PFSK-1 (cell line): ENCODE measurements around the gene ADAM23.

ENCODE experiments used
- FOXP2 ChIP-seq: optimal IDR thresholded peaks from 2 replicates; pipeline ENCODE3; 2011; ENCODE audit warnings: borderline replicate concordance, control low read depth, inconsistent platforms; ENCODE audit not compliant: insufficient read depth; ENCODE audit errors: extremely low read length, extremely low read depth
- POLR2AphosphoS5 ChIP-seq: IDR thresholded peaks from 2 replicates; pipeline ENCODE4 v1.6.1; 2012; ENCODE audit warnings: low read depth, mild to moderate bottlenecking, control low read depth, low read length, moderate library complexity
- REST ChIP-seq, 2 experiments: IDR thresholded peaks; 2 replicates each; pipeline versions ENCODE4 v1.6.1 to v1.8.0; 2011 to 2012; ENCODE audit warnings: low read depth in 2 of 2, low read length in 2 of 2, control low read depth in 1 of 2, inconsistent platforms in 1 of 2, mild to moderate bottlenecking in 1 of 2, moderate library complexity in 1 of 2; ENCODE audit not compliant: insufficient read depth in 1 of 2
- SIN3A ChIP-seq: IDR thresholded peaks from 2 replicates; pipeline ENCODE4 v1.6.1; 2012; ENCODE audit warnings: mild to moderate bottlenecking, low read length, moderate library complexity, borderline replicate concordance; ENCODE audit not compliant: insufficient read depth
- TAF1 ChIP-seq: IDR thresholded peaks from 2 replicates; pipeline ENCODE4 v1.6.1; 2012; ENCODE audit warnings: low read length, control low read depth, borderline replicate concordance; ENCODE audit not compliant: insufficient read depth

ADAM23 gene

DNA sequence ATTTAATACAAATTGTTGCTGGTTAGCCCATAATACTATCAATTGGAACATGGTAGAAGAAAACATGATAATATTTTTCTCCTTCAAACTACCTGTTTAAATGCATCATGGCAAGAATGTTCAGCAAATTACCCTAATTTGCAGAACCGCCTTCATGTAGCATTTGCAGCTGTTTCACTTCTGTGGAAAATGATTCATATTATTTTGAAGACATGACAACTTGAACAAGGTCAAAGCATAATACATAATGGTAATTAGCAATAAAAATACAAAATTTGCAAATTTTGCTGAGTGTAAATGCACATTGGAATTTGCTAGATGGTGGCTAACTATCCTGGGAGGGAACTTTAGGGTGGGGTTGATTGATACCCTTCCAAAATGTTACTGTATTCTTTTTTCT, 30.8 kb downstream of the ADAM23 start:
- TF ChIP-seq POLR2AphosphoS5 (no peak), REST (IDR thresholded peaks at IDR 0.05; ENCODE audit: insufficient read depth in 1 of 2, low read depth in 2 of 2, low read length in 2 of 2) (no peak), TAF1 (no peak), FOXP2 (no peak), SIN3A (no peak)

DNA sequence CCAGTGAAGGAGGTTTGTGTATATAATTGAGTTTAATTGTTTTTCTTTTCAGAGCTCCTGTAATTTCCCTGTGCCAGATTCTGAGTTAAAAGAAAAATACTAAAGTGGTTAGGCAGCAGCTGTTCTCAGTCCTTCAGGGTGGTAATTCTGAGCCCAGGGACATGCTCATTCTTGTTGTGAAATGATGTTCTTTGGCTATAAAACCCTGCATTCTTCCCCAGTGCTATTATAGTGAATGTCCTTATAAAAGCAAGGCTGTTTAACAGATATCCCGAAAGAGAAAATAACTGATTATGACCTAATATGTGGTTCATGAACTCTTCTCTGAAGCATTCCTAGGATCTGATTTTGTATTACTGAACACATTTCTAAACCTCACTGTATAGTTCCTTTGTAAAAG, 34.0 kb downstream of the ADAM23 start:
- TF ChIP-seq FOXP2 (no peak), SIN3A (no peak), TAF1 (no peak), REST (IDR thresholded peaks at IDR 0.05; ENCODE audit: insufficient read depth in 1 of 2, low read depth in 2 of 2, low read length in 2 of 2) (no peak), POLR2AphosphoS5 (no peak)

- TF ChIP-seq TAF1 (no peak), FOXP2 (no peak), SIN3A (no peak), POLR2AphosphoS5 (no peak), REST (IDR thresholded peaks at IDR 0.05; ENCODE audit: insufficient read depth in 1 of 2, low read depth in 2 of 2, low read length in 2 of 2) (no peak)
Measured at GRCh38 chr2:206478340-206478739, 35.0 kb downstream of the ADAM23 start.

DNA sequence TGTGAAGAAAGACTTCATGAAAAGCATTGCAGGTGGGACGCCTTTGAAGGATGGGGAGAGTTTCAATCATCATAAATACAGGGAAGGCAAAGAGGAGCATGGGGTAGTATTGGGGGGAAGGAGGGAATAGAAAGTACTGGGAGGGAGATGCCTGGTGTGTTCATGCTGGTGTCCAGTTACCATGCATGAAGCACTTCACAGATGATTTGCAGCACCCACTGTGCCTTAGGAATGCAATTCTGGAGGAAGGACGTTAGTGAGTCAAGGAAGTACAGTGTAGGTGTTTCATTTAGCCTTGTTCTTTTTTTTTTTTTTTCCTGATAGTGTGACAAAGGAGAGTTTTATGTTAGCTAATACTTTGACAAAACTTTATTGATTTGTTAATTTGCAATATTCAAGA, 36.8 kb downstream of the ADAM23 start:
- no peak for TF ChIP-seq FOXP2
- TF ChIP-seq POLR2AphosphoS5, result no peak
- no peak for TF ChIP-seq TAF1
- TF ChIP-seq SIN3A, result no peak
- no peak for TF ChIP-seq REST (IDR thresholded peaks at IDR 0.05; ENCODE audit: insufficient read depth in 1 of 2, low read depth in 2 of 2, low read length in 2 of 2)

DNA sequence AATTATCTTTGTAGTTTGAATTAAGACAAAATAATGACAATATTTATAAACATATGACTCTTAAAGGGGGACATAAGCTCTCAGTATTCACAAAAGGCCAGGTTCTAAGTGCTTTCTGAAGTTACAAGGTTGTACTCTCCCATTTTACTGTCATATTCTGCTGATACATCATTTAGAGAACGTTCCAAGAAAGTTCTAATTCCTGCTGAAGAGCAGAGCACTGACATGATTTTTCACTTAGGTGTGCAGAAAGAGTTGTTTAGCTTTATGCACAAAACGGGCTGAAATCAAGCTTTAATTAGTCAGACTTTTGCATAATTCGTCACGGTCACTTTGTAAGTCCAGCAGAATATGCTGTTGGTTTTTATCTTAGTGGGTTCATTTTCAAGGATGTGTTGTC, 37.3 kb downstream of the ADAM23 start:
- TF ChIP-seq POLR2AphosphoS5 (no peak), TAF1 (no peak), FOXP2 (no peak), REST (IDR thresholded peaks at IDR 0.05; ENCODE audit: insufficient read depth in 1 of 2, low read depth in 2 of 2, low read length in 2 of 2) (no peak), SIN3A (no peak)
